Sigmoid colon (tissue), 7 donors: ENCODE measurements around the gene P2RX3. TPM values are rescaled to one million over a fixed set of nuclear protein-coding genes. Genes with fewer than 3 reads are reported as not detected.

Experiments used
- DNase-seq: peaks from one replicate; pipeline ENCODE4 v3.0.0-alpha.2; 2019
- H3K27ac ChIP-seq, 4 donors: fragments of 200-600 bp; sonication (generic); one replicate each; pipeline ENCODE4 v1.5.1; 2016 to 2019; ENCODE audit warnings: mild to moderate bottlenecking in 1 of 4
- H3K27me3 ChIP-seq, 3 donors: fragments of 200-600 bp; sonication (generic); one replicate each; pipeline ENCODE4 v1.5.1; 2019; ENCODE audit warnings: mild to moderate bottlenecking in 1 of 3
- H3K36me3 ChIP-seq, 4 donors: fragments of 200-600 bp; sonication (generic); one replicate each; pipeline ENCODE4 v1.5.1; 2016 to 2019
- H3K4me1 ChIP-seq, 4 donors: fragments of 200-600 bp; sonication (generic); one replicate each; pipeline ENCODE4 v1.5.1; 2017 to 2019
- H3K4me3 ChIP-seq, 4 donors: fragments of 200-600 bp; sonication (generic); one replicate each; pipeline ENCODE4 v1.5.1; 2017 to 2019; ENCODE audit warnings: mild to moderate bottlenecking in 2 of 4, moderate library complexity in 1 of 4
- H3K9me3 ChIP-seq, 4 donors: fragments of 200-600 bp in 3 of 4; sonication (generic) in 3 of 4; one replicate each; pipeline versions ENCODE4 v1.5.1 to v1.6.1; 2013 to 2019
- CTCF ChIP-seq, 4 experiments: fragments of 450-650 bp in 3 of 4; fragments of 200-600 bp in 1 of 4; IDR thresholded peaks; one replicate each; pipeline ENCODE4 v1.5.1; 2016 to 2019; ENCODE audit warnings: antibody characterized with exemption in 4 of 4, mild to moderate bottlenecking in 3 of 4, moderate library complexity in 2 of 4
- EP300 ChIP-seq, 4 donors: sonication (generic); formaldehyde crosslinking; IDR thresholded peaks; one replicate each; pipeline ENCODE4 v1.6.1; 2017; ENCODE audit warnings: antibody characterized with exemption in 4 of 4
- POLR2A ChIP-seq, 2 donors: fragments of 450-650 bp; IDR thresholded peaks; one replicate each; pipeline ENCODE4 v1.6.1; 2016; ENCODE audit warnings: antibody characterized with exemption in 2 of 2, mild to moderate bottlenecking in 2 of 2, moderate library complexity in 2 of 2
- POLR2AphosphoS5 ChIP-seq, 4 donors: sonication (generic); formaldehyde crosslinking; IDR thresholded peaks; one replicate each; pipeline ENCODE4 v1.6.1; 2017; ENCODE audit warnings: antibody characterized with exemption in 4 of 4
- WGBS, 2 donors: extraction: QIAGEN DNeasy Blood & Tissue Kit; methylation state at CpG; one replicate each; pipeline ENCODE4 v1.1.7; 2013; 5-methylcytosine and 5-hydroxymethylcytosine counted together
- intact Hi-C: fragments of 100-400 bp; cut with DNase I; formaldehyde crosslinking; loops from one replicate; pipeline ENCODE4 v1.15.1; 2023
- polyA plus RNA-seq, 3 donors: library from polyadenylated mRNA; stranded (reverse); fragments of 200-250 nt; gene quantifications; one replicate each; pipeline ENCODE4 v1.2.3, GENCODE V29; 2013
- total RNA-seq, 4 donors: library from RNA; depleted of rRNA; stranded (reverse); fragments of >200 nt; gene quantifications; one replicate each; pipeline ENCODE4 v1.1.0, GENCODE V29; 2016
- donor health status: healthy with polysubstance abuse.
- donor health status: Bipolar disorder and iron deficiency.
- donor health status: healthy.

The P2RX3 gene
- total and polyA plus RNA-seq, 7 donors = 0.07 to 0.36 TPM; not detected in 5

- 16 to 24% methylated on average over 11 of the region's 11 CpGs for WGBS, 2 donors
- DNase-seq = peak; percentile 80
- intact Hi-C loops = loop anchor here (2.0 to 5.0 kb wide), 2 partner anchors 87 to 181 kb away; no protein-coding TSS in a partner anchor
- no peak for TF ChIP-seq POLR2AphosphoS5 (IDR thresholded peaks at IDR 0.05)
- TF ChIP-seq CTCF (IDR thresholded peaks at IDR 0.05) = peak in 3 of 4 experiments; percentile 31 to 84 (median 46)
- Histone ChIP-seq H3K9me3 (no peaks in the 10 kb centered on the region), H3K27ac (no peak overlapping the region), H3K36me3 (no peaks in the 10 kb centered on the region), H3K4me1 (peaks cover 0 to 7% (median 5%) of the 10 kb centered on the region in 4 donors), H3K27me3 (peaks cover 0 to 4% (median 0%) of the 10 kb centered on the region in 3 donors), H3K4me3 (no peak overlapping the region)
Observed at GRCh38 chr11:57345555-57346211, 7.5 kb downstream of the P2RX3 start.

GRCh38 chr11:57347336-57347735 is 9.2 kb downstream of the P2RX3 start:
- peaks cover 0 to 7% (median 5%) of the 10 kb centered on the region in 4 donors for H3K4me1 ChIP-seq
- H3K27me3 ChIP-seq = no peaks in the 10 kb centered on the region
- no peak overlapping the region for H3K4me3 ChIP-seq
- H3K27ac ChIP-seq = no peak overlapping the region
- WGBS, 2 donors = 82 to 89% methylated on average over 9 of the region's 9 CpGs
- no peaks in the 10 kb centered on the region for H3K9me3 ChIP-seq
- intact Hi-C loops = loop anchor here (5.0 kb wide), 1 partner anchor 85 kb away; no protein-coding TSS in a partner anchor
- TF ChIP-seq POLR2A (IDR thresholded peaks at IDR 0.05) (no peak), CTCF (IDR thresholded peaks at IDR 0.05) (no peak), POLR2AphosphoS5 (IDR thresholded peaks at IDR 0.05) (no peak), EP300 (IDR thresholded peaks at IDR 0.05) (no peak)
- no peak for DNase-seq
- no peaks in the 10 kb centered on the region for H3K36me3 ChIP-seq

- Histone ChIP-seq H3K27ac (no peak overlapping the region), H3K27me3 (no peaks in the 10 kb centered on the region), H3K4me3 (no peak overlapping the region), H3K9me3 (no peaks in the 10 kb centered on the region), H3K36me3 (no peaks in the 10 kb centered on the region), H3K4me1 (peaks cover 0 to 7% (median 5%) of the 10 kb centered on the region in 4 donors)
- WGBS, 2 donors = 87% methylated on average over 7 of the region's 7 CpGs
- intact Hi-C loops = loop anchor here (5.0 kb wide), 1 partner anchor 84 kb away; no protein-coding TSS in a partner anchor
- TF ChIP-seq CTCF (IDR thresholded peaks at IDR 0.05) (no peak), POLR2AphosphoS5 (IDR thresholded peaks at IDR 0.05) (no peak), EP300 (IDR thresholded peaks at IDR 0.05) (no peak), POLR2A (IDR thresholded peaks at IDR 0.05) (no peak)
- DNase-seq = no peak
Observed at GRCh38 chr11:57348052-57348451, 9.9 kb downstream of the P2RX3 start.

- TF ChIP-seq POLR2A (IDR thresholded peaks at IDR 0.05) (no peak), EP300 (IDR thresholded peaks at IDR 0.05) (no peak), POLR2AphosphoS5 (IDR thresholded peaks at IDR 0.05) (no peak), CTCF (IDR thresholded peaks at IDR 0.05) (no peak)
- intact Hi-C loops = loop anchor here (5.0 kb wide), 1 partner anchor 84 kb away; no protein-coding TSS in a partner anchor
- DNase-seq = no peak
- Histone ChIP-seq H3K27ac (no peak overlapping the region), H3K36me3 (no peaks in the 10 kb centered on the region), H3K4me3 (no peak overlapping the region), H3K4me1 (peaks cover 0 to 7% (median 5%) of the 10 kb centered on the region in 4 donors), H3K9me3 (no peaks in the 10 kb centered on the region), H3K27me3 (no peaks in the 10 kb centered on the region)
- whole genome bisulfite sequencing, 2 donors = 90 to 93% methylated on average over 14 of the region's 14 CpGs
Observed at GRCh38 chr11:57348636-57349313, 10.6 kb downstream of the P2RX3 start.
